H9 (cell line): Measurements from ENCODE around the gene FLVCR2. TPM values are rescaled to one million over a fixed set of nuclear protein-coding genes. Genes with fewer than 3 reads are reported as not detected.

Experiments used
- DNase-seq: peaks from one replicate; pipeline ENCODE4 v3.0.0-alpha.2; 2017
- H2AFZ ChIP-seq: one replicate; pipeline ENCODE4 v1.6.1; 2013; ENCODE audit warnings: mild to moderate bottlenecking, low read length, control low read depth, moderate library complexity
- H2AK5ac ChIP-seq: 2 replicates; pipeline ENCODE4 v1.6.1; 2013; ENCODE audit warnings: low read length, control low read depth, mixed read lengths; ENCODE audit not compliant: insufficient read length
- H2BK120ac ChIP-seq: one replicate; pipeline ENCODE4 v1.6.1; 2013; ENCODE audit warnings: low read depth, mild to moderate bottlenecking, low read length, control low read depth, inconsistent platforms; ENCODE audit not compliant: poor library complexity, severe bottlenecking
- H2BK12ac ChIP-seq: 2 replicates; pipeline ENCODE4 v1.6.1; 2013; ENCODE audit warnings: low read length, control low read depth, mixed read lengths, low read depth; ENCODE audit not compliant: insufficient read length
- H2BK15ac ChIP-seq: 2 replicates; pipeline ENCODE4 v1.6.1; 2013; ENCODE audit warnings: low read depth, low read length, control low read depth
- H2BK20ac ChIP-seq: one replicate; pipeline ENCODE4 v1.6.1; 2013; ENCODE audit warnings: low read depth, mild to moderate bottlenecking, low read length, control low read depth, inconsistent platforms; ENCODE audit not compliant: poor library complexity, severe bottlenecking
- H2BK5ac ChIP-seq: 2 replicates; pipeline ENCODE4 v1.6.1; 2013; ENCODE audit warnings: low read length, control low read depth, mixed read lengths; ENCODE audit not compliant: insufficient read length
- H3K14ac ChIP-seq: 2 replicates; pipeline ENCODE4 v1.6.1; 2013; ENCODE audit warnings: low read length, control low read depth; ENCODE audit not compliant: insufficient read depth
- H3K18ac ChIP-seq: 2 replicates; pipeline ENCODE4 v1.6.1; 2013; ENCODE audit warnings: low read depth, mild to moderate bottlenecking, mixed read lengths, low read length, control low read depth; ENCODE audit not compliant: insufficient read length
- H3K23ac ChIP-seq: 2 replicates; pipeline ENCODE4 v1.6.1; 2013; ENCODE audit warnings: low read length, control low read depth, mixed read lengths, low read depth; ENCODE audit not compliant: insufficient read length
- H3K23me2 ChIP-seq: 2 replicates; pipeline ENCODE4 v1.6.1; 2013; ENCODE audit warnings: low read depth, mild to moderate bottlenecking, mixed read lengths, low read length, control low read depth; ENCODE audit not compliant: insufficient read length, poor library complexity, severe bottlenecking
- H3K27ac ChIP-seq: 2 replicates; pipeline ENCODE4 v1.5.1; 2013; ENCODE audit warnings: low read length, control low read depth, mixed read lengths, low read depth; ENCODE audit not compliant: insufficient read length
- H3K27me3 ChIP-seq: 2 replicates; pipeline ENCODE4 v1.6.1; 2013; ENCODE audit warnings: low read length, control low read depth, inconsistent platforms; ENCODE audit not compliant: insufficient read depth
- H3K4ac ChIP-seq: 2 replicates; pipeline ENCODE4 v1.6.1; 2013; ENCODE audit warnings: low read depth, mild to moderate bottlenecking, control low read depth, inconsistent platforms, low read length, moderate library complexity
- H3K4me1 ChIP-seq: 2 replicates; pipeline ENCODE4 v1.6.1; 2013; ENCODE audit warnings: low read length, control low read depth, inconsistent platforms; ENCODE audit not compliant: insufficient read depth
- H3K4me2 ChIP-seq: 2 replicates; pipeline ENCODE4 v1.6.1; 2013; ENCODE audit warnings: low read length, control low read depth, mixed read lengths; ENCODE audit not compliant: insufficient read length, insufficient read depth
- H3K56ac ChIP-seq: 2 replicates; pipeline ENCODE4 v1.6.1; 2013; ENCODE audit warnings: low read depth, mild to moderate bottlenecking, mixed read lengths, low read length, control low read depth; ENCODE audit not compliant: insufficient read length
- H3K79me1 ChIP-seq: 2 replicates; pipeline ENCODE4 v1.6.1; 2013; ENCODE audit warnings: low read depth, mild to moderate bottlenecking, moderate library complexity, low read length, control low read depth, inconsistent platforms; ENCODE audit not compliant: insufficient read depth, poor library complexity, severe bottlenecking
- H3K79me2 ChIP-seq: 2 replicates; pipeline ENCODE4 v1.6.1; 2013; ENCODE audit warnings: low read length, control low read depth, inconsistent platforms; ENCODE audit not compliant: insufficient read depth
- H3K9ac ChIP-seq: 2 replicates; pipeline ENCODE4 v1.6.1; 2013; ENCODE audit warnings: low read length, control low read depth, mixed read lengths; ENCODE audit not compliant: insufficient read length; ENCODE audit errors: extremely low read depth
- H3K9me3 ChIP-seq: one replicate; pipeline ENCODE4 v1.6.1; 2013; ENCODE audit warnings: low read depth, low read length, inconsistent platforms; ENCODE audit not compliant: control insufficient read depth
- H3T11ph ChIP-seq: one replicate; pipeline ENCODE4 v1.6.1; 2013; ENCODE audit warnings: mild to moderate bottlenecking, low read length, control low read depth, inconsistent platforms
- H4K20me1 ChIP-seq: one replicate; pipeline ENCODE4 v1.6.1; 2013; ENCODE audit not compliant: control insufficient read depth, insufficient read length, insufficient read depth
- H4K5ac ChIP-seq: 2 replicates; pipeline ENCODE4 v1.6.1; 2013; ENCODE audit warnings: low read depth, mild to moderate bottlenecking, mixed read lengths, low read length, control low read depth; ENCODE audit not compliant: insufficient read length
- H4K8ac ChIP-seq: replicated peaks from 2 replicates; pipeline ENCODE4 v1.6.1; 2013; ENCODE audit warnings: low read length, control low read depth, mixed read lengths, low read depth; ENCODE audit not compliant: insufficient read length
- H4K91ac ChIP-seq: 2 replicates; pipeline ENCODE4 v1.6.1; 2013; ENCODE audit warnings: low read depth, mild to moderate bottlenecking, moderate library complexity, mixed read lengths, low read length, control low read depth; ENCODE audit not compliant: insufficient read length
- H3K27ac Mint-ChIP-seq, 3 experiments: 2 replicates in 2 of 3; 3 replicates in 1 of 3; pipeline ENCODE4 v1.8.0; 2020 to 2021; ENCODE audit warnings: mixed read lengths in 3 of 3, mild to moderate bottlenecking in 1 of 3, moderate library complexity in 1 of 3
- H3K27me3 Mint-ChIP-seq: 2 replicates; pipeline ENCODE4 v1.8.0; 2021; ENCODE audit warnings: low read depth, mild to moderate bottlenecking, moderate library complexity, mixed read lengths
- H3K36me3 Mint-ChIP-seq, 3 experiments: 2 replicates in 2 of 3; 3 replicates in 1 of 3; pipeline ENCODE4 v1.8.0; 2020 to 2021; ENCODE audit warnings: low read depth in 3 of 3, mixed read lengths in 3 of 3; ENCODE audit not compliant: insufficient read depth in 1 of 3
- H3K4me1 Mint-ChIP-seq, 2 experiments: 2 replicates each; pipeline ENCODE4 v1.8.0; 2020; ENCODE audit warnings: mixed read lengths in 2 of 2
- H3K4me3 Mint-ChIP-seq, 2 experiments: 2 replicates in 1 of 2; 3 replicates in 1 of 2; pipeline ENCODE4 v1.8.0; 2020 to 2021; ENCODE audit warnings: mild to moderate bottlenecking in 2 of 2, mixed read lengths in 2 of 2, moderate library complexity in 1 of 2
- H3K9me3 Mint-ChIP-seq, 2 experiments: 2 replicates in 1 of 2; 3 replicates in 1 of 2; pipeline ENCODE4 v1.8.0; 2020; ENCODE audit warnings: mild to moderate bottlenecking in 2 of 2, mixed read lengths in 2 of 2, moderate library complexity in 1 of 2
- CTCF ChIP-seq: fragments of 200-600 bp; sonication (generic); conservative IDR thresholded peaks from 3 replicates; pipeline ENCODE4 v1.8.0; 2021; ENCODE audit warnings: antibody characterized with exemption, mild to moderate bottlenecking
- WGBS: extraction: QIAGEN DNeasy Blood & Tissue Kit; methylation state at CpG from one replicate; pipeline ENCODE4 v1.1.7; 2013; ENCODE audit warnings: missing lambda C conversion rate, low lambda C conversion rate, mixed read lengths; ENCODE audit not compliant: insufficient read length; ENCODE audit errors: extremely low coverage; 5-methylcytosine and 5-hydroxymethylcytosine counted together
- total RNA-seq: library from RNA; stranded (reverse); gene quantifications from 2 replicates; pipeline ENCODE4 v1.2.1, GENCODE V29; 2021

The FLVCR2 gene
- total RNA-seq, 1 experiment from 2014 or later, result 7.1 TPM

GRCh38 chr14:75667099-75667765 lies 88.8 kb downstream of the FLVCR2 start:
- DNase-seq, result no peak
- Histone ChIP-seq H2BK15ac (no peak overlapping the region), H3K27me3 (no peaks in the 10 kb centered on the region), H2BK120ac (no peak overlapping the region), H3K18ac (no peak overlapping the region), H2BK5ac (no peak overlapping the region), H3K27ac (no peak overlapping the region), H3K79me2 (no peaks in the 10 kb centered on the region), H3T11ph (no peak overlapping the region), H2AK5ac (no peak overlapping the region), H4K5ac (no peak overlapping the region), H3K79me1 (no peaks in the 10 kb centered on the region), H3K23ac (no peak overlapping the region), H3K9me3 (no peaks in the 10 kb centered on the region), H2AFZ (no peak overlapping the region), H3K14ac (no peak overlapping the region), H2BK20ac (no peak overlapping the region), H4K20me1 (no peaks in the 10 kb centered on the region), H2BK12ac (no peak overlapping the region), H3K23me2 (no peaks in the 10 kb centered on the region), H3K4me1 (no peaks in the 10 kb centered on the region), H3K4ac (no peak overlapping the region), H3K9ac (no peak overlapping the region), H4K91ac (no peak overlapping the region), H3K4me2 (no peak overlapping the region), H4K8ac (no peak overlapping the region), H3K56ac (no peak overlapping the region)
- TF ChIP-seq CTCF, result no peak
- H3K36me3 Mint-ChIP-seq, result peaks cover 14 to 46% (median 41%) of the 10 kb centered on the region in 3 experiments; a peak in 6 of 7 replicates
- no peaks in the 10 kb centered on the region for H3K9me3 Mint-ChIP-seq
- H3K4me1 Mint-ChIP-seq, result no peaks in the 10 kb centered on the region; a peak in 1 of 4 replicates
- no CpG with 5 or more reads among the region's 2 CpGs for WGBS
- no peak overlapping the region for H3K27ac Mint-ChIP-seq
- no peaks in the 10 kb centered on the region for H3K27me3 Mint-ChIP-seq
- no peak overlapping the region for H3K4me3 Mint-ChIP-seq
